ENCODE results near the gene LARP1. TPM values are rescaled to one million over a fixed set of nuclear protein-coding genes. Genes with fewer than 3 reads are reported as not detected.

LARP1 gene
- total and polyA plus RNA-seq, 2 experiments from 2014 or later, result 133 to 302 TPM

- Histone ChIP-seq H2AFZ (no peak overlapping the region), H3K79me2 (replicated peaks; ENCODE audit: insufficient read depth) (no peaks in the 10 kb centered on the region), H3F3A (replicated peaks; ENCODE audit: low read depth) (peaks cover 7% of the 10 kb centered on the region; the same call in 1 of the 2 replicates), H4K20me1 (replicated peaks; ENCODE audit: insufficient read depth) (no peaks in the 10 kb centered on the region; the same call in 1 of the 2 replicates), H3K4me3 (no peak overlapping the region), H3K4me1 (ENCODE audit: insufficient read depth) (no peaks in the 10 kb centered on the region), H3K9me2 (ENCODE audit: insufficient read depth) (no peaks in the 10 kb centered on the region), H3K27ac (ENCODE audit: low read depth) (no peak overlapping the region), H3K4me2 (no peak overlapping the region), H3K27me3 (ENCODE audit: insufficient read depth) (no peaks in the 10 kb centered on the region), H3K36me3 (ENCODE audit: insufficient read depth) (peaks cover 3% of the 10 kb centered on the region; the same call in 1 of the 2 replicates)
- Mint-ChIP-seq H3K9me3 (no peaks in the 10 kb centered on the region), H3K4me3 (no peak overlapping the region), H3K27ac (no peak overlapping the region), H3K27me3 (ENCODE audit: insufficient read depth, low read depth, poor library complexity) (peaks cover 1% of the 10 kb centered on the region), H3K4me1 (peaks cover 2% of the 10 kb centered on the region; the same call in 2 of the 3 replicates), H3K36me3 (ENCODE audit: low read depth) (peaks cover 25% of the 10 kb centered on the region)
- DNase-seq (ENCODE audit: low spot score) (no peak), ATAC-seq (no peak)
- TF ChIP-seq REST (IDR thresholded peaks at IDR 0.05; ENCODE audit: unreplicated experiment) (no peak), EZH2 (IDR thresholded peaks at IDR 0.05; ENCODE audit: low read depth, unreplicated experiment) (no peak), ZNF114 (CRISPR knock-in tag; IDR thresholded peaks at IDR 0.05) (no peak)
Measured at GRCh38 chr5:154829589-154830218, 74.5 kb downstream of the LARP1 start.

- Histone ChIP-seq H3K27ac (ENCODE audit: low read depth) (no peak overlapping the region), H3K79me2 (replicated peaks; ENCODE audit: insufficient read depth) (no peaks in the 10 kb centered on the region), H3K9me2 (ENCODE audit: insufficient read depth) (no peaks in the 10 kb centered on the region), H4K20me1 (replicated peaks; ENCODE audit: insufficient read depth) (no peaks in the 10 kb centered on the region; the same call in 1 of the 2 replicates), H3K27me3 (ENCODE audit: insufficient read depth) (no peaks in the 10 kb centered on the region), H3F3A (replicated peaks; ENCODE audit: low read depth) (peaks cover 7% of the 10 kb centered on the region; the same call in 1 of the 2 replicates), H3K4me3 (no peak overlapping the region), H2AFZ (no peak overlapping the region), H3K4me2 (no peak overlapping the region), H3K4me1 (ENCODE audit: insufficient read depth) (no peaks in the 10 kb centered on the region), H3K36me3 (ENCODE audit: insufficient read depth) (peaks cover 3% of the 10 kb centered on the region; the same call in 1 of the 2 replicates)
- DNase-seq (ENCODE audit: low spot score), result no peak
- ATAC-seq, result no peak
- no peak for TF ChIP-seq STAT1 (IDR thresholded peaks at IDR 0.05; ENCODE audit: unreplicated experiment)
- Mint-ChIP-seq H3K9me3 (no peaks in the 10 kb centered on the region), H3K27ac (no peak overlapping the region), H3K4me3 (no peak overlapping the region), H3K27me3 (ENCODE audit: insufficient read depth, low read depth, poor library complexity) (peaks cover 2% of the 10 kb centered on the region), H3K36me3 (ENCODE audit: low read depth) (peaks cover 25% of the 10 kb centered on the region), H3K4me1 (peaks cover 5% of the 10 kb centered on the region; the same call in 2 of the 3 replicates)
Measured at GRCh38 chr5:154830219-154830595, 75.0 kb downstream of the LARP1 start.

GRCh38 chr5:154830596-154830995, 75.4 kb downstream of the LARP1 start:
- no peak overlapping the region for H2AFZ ChIP-seq
- no peaks in the 10 kb centered on the region for H3K9me3 Mint-ChIP-seq
- H3K4me1 ChIP-seq (ENCODE audit: insufficient read depth), result no peaks in the 10 kb centered on the region
- H3K27ac ChIP-seq (ENCODE audit: low read depth), result no peak overlapping the region
- H3K27me3 Mint-ChIP-seq (ENCODE audit: insufficient read depth, low read depth, poor library complexity), result peaks cover 2% of the 10 kb centered on the region
- H3K4me1 Mint-ChIP-seq, result peaks cover 5% of the 10 kb centered on the region; the same call in 2 of the 3 replicates
- peaks cover 3% of the 10 kb centered on the region; the same call in 1 of the 2 replicates for H3K36me3 ChIP-seq (ENCODE audit: insufficient read depth)
- DNase-seq (ENCODE audit: low spot score) (no peak), ATAC-seq (no peak)
- H3K27me3 ChIP-seq (ENCODE audit: insufficient read depth), result no peaks in the 10 kb centered on the region
- H4K20me1 ChIP-seq (replicated peaks; ENCODE audit: insufficient read depth), result no peaks in the 10 kb centered on the region; the same call in 1 of the 2 replicates
- H3F3A ChIP-seq (replicated peaks; ENCODE audit: low read depth), result peaks cover 7% of the 10 kb centered on the region; the same call in 1 of the 2 replicates
- H3K27ac Mint-ChIP-seq, result no peak overlapping the region
- no peaks in the 10 kb centered on the region for H3K79me2 ChIP-seq (replicated peaks; ENCODE audit: insufficient read depth)
- H3K4me2 ChIP-seq, result no peak overlapping the region
- no peak overlapping the region for H3K4me3 ChIP-seq
- no peak overlapping the region for H3K4me3 Mint-ChIP-seq
- no peaks in the 10 kb centered on the region for H3K9me2 ChIP-seq (ENCODE audit: insufficient read depth)
- peaks cover 24% of the 10 kb centered on the region for H3K36me3 Mint-ChIP-seq (ENCODE audit: low read depth)
- TF ChIP-seq NANOG (IDR thresholded peaks at IDR 0.05; ENCODE audit: borderline replicate concordance) (no peak), JUNB (IDR thresholded peaks at IDR 0.05; ENCODE audit: unreplicated experiment) (no peak)

All from GM23338 (cell line).